Adrenal gland (tissue), 12 donors: ENCODE measurements around the gene CELF5. TPM values are rescaled to one million over a fixed set of nuclear protein-coding genes. Genes with fewer than 3 reads are reported as not detected.
A peak's percentile ranks its signal among the peaks of the same experiment; 100 is the strongest.

Source experiments
- DNase-seq, 7 donors: peaks; one replicate each; pipeline ENCODE4 v3.0.0-alpha.2; 2019 to 2020
- H3K27ac ChIP-seq, 5 donors: fragments of 200-600 bp; sonication (generic) in 4 of 5; 1 replicate in 3 of 5; 2 replicates in 2 of 5; pipeline versions ENCODE4 v1.5.1 to v1.8.0; 2016 to 2020; ENCODE audit warnings: mild to moderate bottlenecking in 1 of 5
- H3K27me3 ChIP-seq: fragments of 200-600 bp; 2 replicates; pipeline ENCODE4 v1.8.0; 2021
- H3K36me3 ChIP-seq, 2 donors: fragments of 200-600 bp; replicated peaks in 1 of 2; 1 replicate in 1 of 2; 2 replicates in 1 of 2; pipeline versions ENCODE4 v1.5.1 to v1.8.0; 2018 to 2022
- H3K4me1 ChIP-seq, 2 donors: fragments of 200-600 bp; replicated peaks in 1 of 2; 1 replicate in 1 of 2; 2 replicates in 1 of 2; pipeline versions ENCODE4 v1.5.1 to v1.8.0; 2018 to 2021
- H3K4me3 ChIP-seq, 4 donors: fragments of 200-600 bp; sonication (generic) in 3 of 4; one replicate each; pipeline ENCODE4 v1.5.1; 2016 to 2018
- H3K9me3 ChIP-seq, 3 donors: fragments of 200-600 bp; sonication (generic) in 1 of 3; replicated peaks in 1 of 3; 1 replicate in 2 of 3; 2 replicates in 1 of 3; pipeline versions ENCODE4 v1.5.1 to v1.8.0; 2016 to 2021
- POLR2A ChIP-seq, 2 donors: fragments of 450-650 bp; IDR thresholded peaks; one replicate each; pipeline ENCODE4 v1.6.1; 2017; ENCODE audit warnings: antibody characterized with exemption in 2 of 2, mild to moderate bottlenecking in 2 of 2, moderate library complexity in 1 of 2
- whole genome bisulfite sequencing, 4 donors: extraction: QIAGEN DNeasy Blood & Tissue Kit in 2 of 4; methylation state at CpG; one replicate each; pipeline versions ENCODE4 v1.1.5 to v1.1.7; 2013 to 2017; 5-methylcytosine and 5-hydroxymethylcytosine counted together
- intact Hi-C, 2 donors: fragments of 100-400 bp; cut with DNase I; formaldehyde crosslinking; loops; one replicate each; pipeline versions ENCODE4 v1.14.1 to v1.15.0; 2022 to 2023
- polyA plus RNA-seq, 3 donors: library from polyadenylated mRNA; stranded (reverse); fragments of 200-250 nt in 2 of 3; fragments of 350-450 nt in 1 of 3; fragmentation: Illumina TruSeq in 1 of 3; extraction: RNeasy Lipid Tissue Mini Kit (QIAGEN cat#74804) in 1 of 3; gene quantifications; one replicate each; pipeline ENCODE4 v1.2.3, GENCODE V29; 2013 to 2014
- total RNA-seq, 9 donors: library from RNA; depleted of rRNA in 4 of 9; stranded (reverse); fragments of >200 nt in 4 of 9; fragments of 120-200 nt in 1 of 9; fragmentation: NEBNext Ultra II Directional in 1 of 9; extraction: Animal tissue kit (Norgen Biotek cat#: 25700) in 1 of 9; gene quantifications; one replicate each; pipeline versions ENCODE4 v1.1.0 to v1.2.4, GENCODE V29; 2013 to 2023
- TF ChIP-seq, protein P1 (sequence below), 6 experiments: fragments of 450-650 bp in 4 of 6; fragments of 200-600 bp in 2 of 6; sonication (generic) in 1 of 6; IDR thresholded peaks; 1 replicate in 5 of 6; 2 replicates in 1 of 6; pipeline versions ENCODE4 v1.5.1 to v1.8.0; 2016 to 2021; ENCODE audit warnings: antibody characterized with exemption in 6 of 6, mild to moderate bottlenecking in 2 of 6, moderate library complexity in 1 of 6
- donor health status: healthy with polysubstance abuse.
- donor health status: Bipolar disorder and iron deficiency.
- donor health status: DM: yes; HTN: yes; CAD: no.
- donor health status: DM: no; HTN: no; CAD: no.
- donor health status: DM: no; HTN: no; CAD: no.
- donor health status: DM: yes; HTN: yes; CAD: no.

CELF5 gene
- total and polyA plus RNA-seq, 12 donors: 0.08 to 1.6 (median 0.58) TPM; not detected in 4

DNA sequence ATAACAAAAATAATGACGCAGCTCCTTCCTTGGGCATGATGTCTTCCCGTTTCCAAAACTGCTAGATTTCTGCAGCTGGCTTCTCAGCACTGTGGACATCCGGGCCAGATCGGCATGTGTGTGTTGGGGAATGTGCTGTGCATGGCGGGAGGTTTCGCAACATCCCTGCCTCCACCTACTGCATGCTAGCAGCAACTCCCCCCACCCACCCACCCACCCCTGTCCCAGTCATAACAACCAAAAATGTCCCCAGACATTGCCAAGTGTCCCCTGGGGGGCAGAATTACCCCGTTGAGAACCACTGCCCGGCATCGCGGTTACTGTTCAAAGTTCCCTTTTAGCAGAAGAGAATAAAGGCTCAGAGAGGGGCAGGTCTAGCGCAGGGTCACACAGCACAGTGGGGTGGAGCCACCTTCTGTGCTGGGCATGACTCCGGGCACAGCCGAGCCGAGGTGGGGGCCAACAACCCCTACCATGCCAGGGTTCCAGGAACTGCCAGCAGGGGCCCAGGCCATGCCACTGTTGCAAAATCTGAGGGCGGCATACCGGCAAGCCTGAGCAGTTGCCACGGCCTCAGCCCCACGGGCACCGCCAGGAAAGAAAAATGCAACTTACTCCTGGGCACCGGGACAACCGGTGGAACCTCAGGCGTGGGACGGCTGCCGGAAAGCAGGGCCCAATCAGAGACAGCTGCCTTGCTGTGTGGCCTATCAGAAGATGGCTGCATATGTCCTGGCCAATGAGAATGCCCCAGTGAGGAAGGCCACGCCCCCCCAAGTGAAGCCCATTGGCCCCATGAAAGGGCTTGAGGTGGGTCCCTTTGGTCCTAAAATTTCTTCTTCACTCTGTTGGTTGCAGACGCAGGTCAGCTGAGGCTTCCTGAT is 119.4 kb downstream of the CELF5 start:
- 11 to 24% (median 17%) methylated on average over 7 to 26 of the region's 26 CpGs for WGBS, 4 donors
- Histone ChIP-seq H3K4me3 (peak overlapping the region in 2 of 4 donors; percentile 29 to 48), H3K9me3 (no peaks in the 10 kb centered on the region), H3K4me1 (peaks cover 18 to 28% of the 10 kb centered on the region in 2 donors), H3K27me3 (no peaks in the 10 kb centered on the region), H3K36me3 (no peaks in the 10 kb centered on the region), H3K27ac (peak overlapping the region; percentile 56 to 93 (median 83))
- peak; percentile 81 to 96 (median 95) for DNase-seq
- intact Hi-C loops: no loop called here
- TF ChIP-seq, protein P1, sequence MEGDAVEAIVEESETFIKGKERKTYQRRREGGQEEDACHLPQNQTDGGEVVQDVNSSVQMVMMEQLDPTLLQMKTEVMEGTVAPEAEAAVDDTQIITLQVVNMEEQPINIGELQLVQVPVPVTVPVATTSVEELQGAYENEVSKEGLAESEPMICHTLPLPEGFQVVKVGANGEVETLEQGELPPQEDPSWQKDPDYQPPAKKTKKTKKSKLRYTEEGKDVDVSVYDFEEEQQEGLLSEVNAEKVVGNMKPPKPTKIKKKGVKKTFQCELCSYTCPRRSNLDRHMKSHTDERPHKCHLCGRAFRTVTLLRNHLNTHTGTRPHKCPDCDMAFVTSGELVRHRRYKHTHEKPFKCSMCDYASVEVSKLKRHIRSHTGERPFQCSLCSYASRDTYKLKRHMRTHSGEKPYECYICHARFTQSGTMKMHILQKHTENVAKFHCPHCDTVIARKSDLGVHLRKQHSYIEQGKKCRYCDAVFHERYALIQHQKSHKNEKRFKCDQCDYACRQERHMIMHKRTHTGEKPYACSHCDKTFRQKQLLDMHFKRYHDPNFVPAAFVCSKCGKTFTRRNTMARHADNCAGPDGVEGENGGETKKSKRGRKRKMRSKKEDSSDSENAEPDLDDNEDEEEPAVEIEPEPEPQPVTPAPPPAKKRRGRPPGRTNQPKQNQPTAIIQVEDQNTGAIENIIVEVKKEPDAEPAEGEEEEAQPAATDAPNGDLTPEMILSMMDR (IDR thresholded peaks at IDR 0.05): peak in 4 of 6 experiments; percentile 18 to 45 (median 36)
- TF ChIP-seq POLR2A (IDR thresholded peaks at IDR 0.05): peak in 1 of 2 donors; percentile 47

GRCh38 chr19:3344608-3345598 is 120.4 kb downstream of the CELF5 start:
- Histone ChIP-seq H3K4me3 (no peak overlapping the region), H3K9me3 (no peaks in the 10 kb centered on the region), H3K27ac (peak overlapping the region in 3 of 5 donors; percentile 33 to 93 (median 84)), H3K36me3 (no peaks in the 10 kb centered on the region), H3K4me1 (peaks cover 18 to 24% of the 10 kb centered on the region in 2 donors), H3K27me3 (no peaks in the 10 kb centered on the region)
- DNase-seq: no peak
- no peak for TF ChIP-seq POLR2A (IDR thresholded peaks at IDR 0.05)
- TF ChIP-seq, protein P1 (IDR thresholded peaks at IDR 0.05): no peak
- intact Hi-C loops: no loop called here
- 87 to 91% (median 88%) methylated on average over 18 to 25 of the region's 25 CpGs for WGBS, 4 donors

- no peaks in the 10 kb centered on the region for H3K36me3 ChIP-seq
- H3K4me3 ChIP-seq: peak overlapping the region in 1 of 4 donors; percentile 17
- TF ChIP-seq, protein P1 (IDR thresholded peaks at IDR 0.05): no peak
- no peak for TF ChIP-seq POLR2A (IDR thresholded peaks at IDR 0.05)
- peak overlapping the region in 4 of 5 donors; percentile 54 to 91 (median 75) for H3K27ac ChIP-seq
- H3K4me1 ChIP-seq: peaks cover 18 to 24% of the 10 kb centered on the region in 2 donors
- DNase-seq: no peak
- intact Hi-C loops: no loop called here
- 58 to 85% (median 63%) methylated on average over 6 to 15 of the region's 15 CpGs for WGBS, 4 donors
- H3K27me3 ChIP-seq: no peaks in the 10 kb centered on the region
- no peaks in the 10 kb centered on the region for H3K9me3 ChIP-seq
Observed at GRCh38 chr19:3345850-3346460, 121.5 kb downstream of the CELF5 start.

Other genes with a start within 250 kb of the CELF5 start
- 1 to 10 TPM in 6 of 9 donors, under 1 TPM in 3; 0.48 to 3.2 (median 1.8) TPM for gene TLE6, start 247.1 kb upstream of the CELF5 start, total RNA-seq
- 10 to 100 TPM in 1 of 3 donors, 1 to 10 TPM in 2; 1.2 to 13.9 (median 6.3) TPM for gene TLE6, start 247.1 kb upstream of the CELF5 start, polyA plus RNA-seq
- 100 to 1,000 TPM in 1 of 9 donors, 10 to 100 TPM in 7, 1 to 10 TPM in 1; 4.0 to 104 (median 55.6) TPM for gene TLE2, start 195.4 kb upstream of the CELF5 start, total RNA-seq
- gene TLE2, start 195.4 kb upstream of the CELF5 start, polyA plus RNA-seq: 100 to 1,000 TPM in 1 of 3 donors, 10 to 100 TPM in 1, 1 to 10 TPM in 1; 8.4 to 106 (median 70.3) TPM
- gene TLE5, start 162.2 kb upstream of the CELF5 start, total RNA-seq: 100 to 1,000 TPM; 167 to 968 (median 640) TPM
- gene TLE5, start 162.2 kb upstream of the CELF5 start, polyA plus RNA-seq: 1,000 to 10,000 TPM in 2 of 3 donors, 100 to 1,000 TPM in 1; 237 to 2,300 (median 1,557) TPM
- 10 to 100 TPM; 11.5 to 84.3 (median 64.2) TPM for gene GNA11, start 130.3 kb upstream of the CELF5 start, total RNA-seq
- gene GNA11, start 130.3 kb upstream of the CELF5 start, polyA plus RNA-seq: 10 to 100 TPM; 20.6 to 38.3 (median 35.6) TPM
- gene GNA15, start 88.6 kb upstream of the CELF5 start, total RNA-seq: 10 to 100 TPM in 4 of 9 donors, 1 to 10 TPM in 4, under 1 TPM in 1; 0.61 to 16.3 (median 9.7) TPM
- gene GNA15, start 88.6 kb upstream of the CELF5 start, polyA plus RNA-seq: 1 to 10 TPM; 1.6 to 7.3 (median 5.8) TPM
- 1 to 10 TPM in 7 of 9 donors, under 1 TPM in 2; 0.78 to 5.5 (median 2.5) TPM for gene S1PR4, start 45.9 kb upstream of the CELF5 start, total RNA-seq
- gene S1PR4, start 45.9 kb upstream of the CELF5 start, polyA plus RNA-seq: 1 to 10 TPM in 2 of 3 donors, not detected in 1; 1.6 to 2.2 TPM
- 100 to 1,000 TPM in 4 of 9 donors, 10 to 100 TPM in 5; 51.5 to 193 (median 94.4) TPM for gene NCLN, start 38.7 kb upstream of the CELF5 start, total RNA-seq
- 100 to 1,000 TPM in 1 of 3 donors, 10 to 100 TPM in 2; 57.6 to 127 (median 93.6) TPM for gene NCLN, start 38.7 kb upstream of the CELF5 start, polyA plus RNA-seq
- 100 to 1,000 TPM in 8 of 9 donors, 1 to 10 TPM in 1; 3.5 to 329 (median 214) TPM for gene NFIC, start 141.9 kb downstream of the CELF5 start, total RNA-seq
- 100 to 1,000 TPM in 1 of 3 donors, 10 to 100 TPM in 2; 34.9 to 154 (median 69.2) TPM for gene NFIC, start 141.9 kb downstream of the CELF5 start, polyA plus RNA-seq